A549 treated with Hydrocortisone at 1 μM for 4 hours (cell line): ENCODE data around the gene ZNF738. TPM values are rescaled to one million over a fixed set of nuclear protein-coding genes. Genes with fewer than 3 reads are reported as not detected.

Experiments
- total RNA-seq: library from RNA; stranded (reverse); fragments of 200-300 nt; extraction: Qiagen RNA extraction; gene quantifications from 5 replicates; pipeline ENCODE4 v1.2.3, GENCODE V29; 2022

ZNF738 gene
- 0.76 to 1.5 TPM (median 0.90 TPM) in 5 replicates for total RNA-seq

DNA sequence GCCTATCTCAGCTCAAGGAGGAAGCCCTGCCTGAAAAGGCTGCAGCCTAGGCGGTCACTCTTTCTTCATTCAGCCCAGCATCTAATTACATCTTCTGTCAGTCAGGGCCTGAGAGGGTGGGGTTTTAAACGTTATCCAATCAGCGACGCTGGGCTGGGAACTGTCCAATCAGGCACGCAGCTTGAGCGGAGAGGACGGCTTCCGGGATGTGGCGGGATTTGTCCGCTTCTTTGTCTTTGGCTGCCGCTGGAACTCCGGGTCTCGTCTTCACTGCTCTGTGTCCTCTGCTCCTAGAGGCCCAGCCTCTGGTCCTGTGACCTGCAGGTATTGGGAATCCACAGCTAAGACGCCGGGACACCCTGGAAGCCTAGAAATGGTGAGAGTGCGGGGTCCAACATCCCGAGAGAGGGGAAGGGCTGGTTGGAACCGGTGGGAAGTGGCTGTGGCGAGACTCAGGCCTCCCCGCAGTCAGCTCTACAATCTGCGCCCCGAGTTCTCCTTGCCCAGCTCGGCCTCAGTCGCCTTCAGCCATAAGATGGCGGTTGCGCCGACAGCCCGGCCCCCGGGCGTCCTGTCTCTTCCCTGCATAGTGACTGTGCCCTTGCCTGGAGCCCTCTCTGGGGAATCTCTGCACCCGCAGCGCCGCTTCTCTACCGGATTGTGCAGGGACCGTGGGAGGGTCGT is at the start of gene ZNF738:
TSS of gene ZNF738 (plus strand) at position 233 of the 684 bp plus-strand sequence. CDS start at position 374, 141 bp downstream.

DNA sequence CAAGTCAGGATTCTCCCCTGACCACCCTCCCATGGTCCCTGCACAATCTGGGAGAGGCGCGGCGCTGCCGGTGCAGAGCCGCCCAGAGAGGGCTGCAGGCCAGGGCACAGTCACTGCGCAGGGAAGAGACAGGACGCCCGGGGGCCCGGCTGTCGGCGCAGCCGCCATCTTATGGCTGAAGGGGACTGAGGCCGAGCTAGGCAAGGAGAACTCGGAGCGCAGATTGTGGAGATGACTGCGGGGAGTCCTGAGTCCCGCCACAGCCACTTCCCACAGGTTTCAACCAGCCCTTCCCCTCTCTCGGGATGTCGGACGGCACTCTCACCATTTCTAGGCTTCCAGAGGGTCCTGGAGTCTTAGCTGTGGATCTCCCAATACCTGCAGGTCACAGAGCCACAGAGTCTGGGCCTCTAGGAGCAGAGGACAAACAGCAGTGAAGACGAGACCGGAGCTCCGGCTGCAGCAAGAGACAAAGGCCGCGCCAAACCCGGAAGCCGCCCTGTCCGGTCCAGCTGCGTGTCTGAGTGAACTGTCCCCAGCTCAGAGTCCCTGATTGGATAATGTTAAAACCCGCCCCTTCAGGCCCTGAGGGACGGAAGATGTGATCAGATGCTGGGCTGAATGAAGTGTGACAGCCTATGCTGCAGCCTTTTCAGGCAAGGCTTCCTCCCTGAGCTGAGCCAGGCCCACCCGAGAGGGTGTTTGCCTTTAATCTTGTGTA is 29.8 kb upstream of the ZNF738 start, which contains the start of gene ZNF708:
TSS of gene ZNF708 (minus strand) at position 526 of the 721 bp plus-strand sequence. CDS start at position 328, 198 bp downstream.

DNA sequence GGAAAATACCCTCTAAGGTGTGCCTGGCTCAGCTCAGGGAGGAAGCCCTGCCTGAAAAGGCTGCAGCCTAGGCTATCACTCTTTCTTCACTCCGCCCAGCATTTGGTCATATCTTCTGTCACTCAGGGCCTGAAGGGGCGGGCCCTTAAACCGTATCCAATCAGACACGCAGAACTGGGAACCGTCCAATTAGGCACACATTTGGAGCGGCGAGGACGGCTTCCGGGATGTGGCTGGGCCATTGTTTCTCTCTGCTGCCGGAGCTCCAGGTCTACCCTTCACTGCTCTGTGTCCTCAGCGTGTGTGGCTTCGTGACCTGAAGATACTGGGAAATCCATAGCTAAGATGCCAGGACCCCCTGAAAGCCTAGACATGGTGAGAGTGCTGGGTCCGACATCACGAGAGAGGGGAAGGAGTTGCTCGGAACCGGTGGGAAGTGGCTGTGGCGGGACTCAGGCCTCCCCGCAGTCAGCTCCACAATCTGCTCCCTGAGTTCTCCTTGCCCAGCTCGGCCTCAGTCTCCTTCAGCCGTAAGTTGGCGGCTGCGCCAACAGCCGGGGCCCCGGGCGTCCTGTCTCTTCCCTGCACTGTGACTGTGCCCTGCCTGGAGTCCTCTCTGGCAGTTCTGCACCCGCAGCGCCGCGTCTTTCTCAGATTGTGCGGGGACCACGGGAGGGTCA is 38.2 kb downstream of the ZNF738 start, which contains the start of gene ZNF493:
TSS of gene ZNF493 (plus strand) at position 241 of the 680 bp plus-strand sequence. CDS start at position 346, 105 bp downstream.

Other genes with a start within 250 kb of the ZNF738 start
- 2.6 to 4.1 TPM (median 3.3 TPM) in 5 replicates for gene ZNF431, start 217.0 kb upstream of the ZNF738 start, total RNA-seq
- gene ZNF708, start 29.6 kb upstream of the ZNF738 start, total RNA-seq, result 0.76 to 1.6 TPM (median 1.1 TPM) in 5 replicates
- gene ZNF493, start 38.1 kb downstream of the ZNF738 start, total RNA-seq, result 0.05 to 0.09 TPM (median 0.05 TPM) in 3 of 5 replicates, not detected in the others
- gene ZNF429, start 146.6 kb downstream of the ZNF738 start, total RNA-seq, result not detected in 5 replicates